ENCODE results near the gene PTPRM. TPM values are rescaled to one million over a fixed set of nuclear protein-coding genes. Genes with fewer than 3 reads are reported as not detected.
A peak's percentile ranks its signal among the peaks of the same experiment; 100 is the strongest.

Gene PTPRM
- total and polyA plus RNA-seq, 2 donors: 37.3 to 55.6 TPM

DNA sequence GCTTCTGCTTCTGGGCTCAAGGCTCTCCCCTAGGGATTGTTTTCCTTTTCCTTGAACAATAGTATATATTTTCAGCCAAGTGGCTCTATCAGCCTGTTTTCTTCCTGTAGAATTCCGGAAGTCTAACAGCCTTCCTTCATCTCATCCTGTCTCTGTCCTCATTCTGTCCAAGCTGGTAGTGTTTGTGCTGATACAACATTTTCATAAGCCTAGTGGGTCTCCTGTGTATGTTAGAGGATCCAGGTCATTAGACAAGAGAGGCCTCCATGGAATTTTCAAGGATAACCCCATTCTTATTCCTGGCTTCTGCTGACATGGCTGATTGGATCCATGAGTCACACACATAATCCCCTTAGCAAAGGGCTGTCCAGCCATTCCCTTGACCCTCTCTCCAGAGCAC is 467.6 kb downstream of the PTPRM start:
- Histone ChIP-seq H3K4me3 (ENCODE audit: low read length in 2 of 2) (no peak overlapping the region), H3K9me3 (ENCODE audit: control insufficient read depth in 2 of 2, insufficient read depth in 1 of 2, low read length in 1 of 2) (no peaks in the 10 kb centered on the region), H3K36me3 (ENCODE audit: control insufficient read depth in 2 of 2, insufficient read depth in 2 of 2, low read length in 1 of 2) (no peaks in the 10 kb centered on the region), H3K27me3 (ENCODE audit: control insufficient read depth in 2 of 2, insufficient read depth in 1 of 2, low read length in 1 of 2) (no peaks in the 10 kb centered on the region), H3K4me1 (ENCODE audit: control insufficient read depth in 2 of 2, insufficient read depth in 2 of 2, low read length in 2 of 2) (no peaks in the 10 kb centered on the region), H3K27ac (ENCODE audit: low read depth in 1 of 2, low read length in 1 of 2) (no peak overlapping the region)
- no peak for DNase-seq (ENCODE audit: low read depth in 6 of 9, low spot score in 9 of 9)
- WGBS: 98% methylated on average over 1 of the region's 1 CpG

DNA sequence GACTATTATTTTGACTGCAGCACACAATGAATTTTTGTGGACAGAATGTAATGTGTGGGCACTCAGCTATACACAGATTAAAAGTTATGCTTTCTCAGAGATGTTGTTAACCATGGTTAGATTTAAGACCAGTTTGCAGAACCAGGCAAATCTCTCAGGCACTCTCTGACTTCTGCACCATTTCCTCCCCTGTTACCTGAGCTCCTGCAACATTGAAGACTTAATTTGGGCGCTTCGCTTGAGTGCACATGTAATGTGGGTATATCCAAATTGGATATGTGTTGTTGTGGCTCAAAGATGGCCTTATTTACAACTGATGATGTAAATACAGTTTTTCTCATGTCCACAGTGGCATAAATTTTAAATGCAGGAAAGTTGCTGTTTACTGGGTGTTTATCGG is 469.4 kb downstream of the PTPRM start:
- 81% methylated on average over 3 of the region's 3 CpGs for WGBS
- Histone ChIP-seq H3K4me3 (ENCODE audit: low read length in 2 of 2) (no peak overlapping the region), H3K9me3 (ENCODE audit: control insufficient read depth in 2 of 2, insufficient read depth in 1 of 2, low read length in 1 of 2) (no peaks in the 10 kb centered on the region), H3K4me1 (ENCODE audit: control insufficient read depth in 2 of 2, insufficient read depth in 2 of 2, low read length in 2 of 2) (no peaks in the 10 kb centered on the region), H3K27me3 (ENCODE audit: control insufficient read depth in 2 of 2, insufficient read depth in 1 of 2, low read length in 1 of 2) (no peaks in the 10 kb centered on the region), H3K36me3 (ENCODE audit: control insufficient read depth in 2 of 2, insufficient read depth in 2 of 2, low read length in 1 of 2) (no peaks in the 10 kb centered on the region), H3K27ac (ENCODE audit: low read depth in 1 of 2, low read length in 1 of 2) (no peak overlapping the region)
- DNase-seq (ENCODE audit: low read depth in 6 of 9, low spot score in 9 of 9): no peak

DNA sequence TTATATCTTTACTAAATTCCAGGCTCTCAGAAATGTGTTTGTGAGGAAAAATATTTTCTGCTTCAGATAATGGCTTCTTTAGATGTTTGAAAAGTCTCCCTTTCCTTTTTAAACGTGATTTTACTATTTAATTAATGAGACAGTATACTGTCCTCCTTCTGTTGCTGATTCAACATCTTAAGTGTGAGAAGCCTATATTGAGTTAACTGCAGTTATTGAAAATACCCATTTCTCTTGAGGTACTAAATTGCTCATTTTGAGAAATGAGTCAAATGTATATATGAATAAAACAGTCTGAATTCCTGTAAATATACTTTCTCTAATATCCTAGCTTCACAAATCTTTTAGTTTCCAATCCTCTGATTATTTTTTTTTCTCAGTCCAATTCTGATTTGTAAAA is 470.2 kb downstream of the PTPRM start:
- H3K4me3 ChIP-seq (ENCODE audit: low read length in 2 of 2): no peak overlapping the region
- 91% methylated on average over 1 of the region's 1 CpG for WGBS
- no peak overlapping the region for H3K27ac ChIP-seq (ENCODE audit: low read depth in 1 of 2, low read length in 1 of 2)
- H3K9me3 ChIP-seq (ENCODE audit: control insufficient read depth in 2 of 2, insufficient read depth in 1 of 2, low read length in 1 of 2): no peaks in the 10 kb centered on the region
- H3K36me3 ChIP-seq (ENCODE audit: control insufficient read depth in 2 of 2, insufficient read depth in 2 of 2, low read length in 1 of 2): no peaks in the 10 kb centered on the region
- H3K4me1 ChIP-seq (ENCODE audit: control insufficient read depth in 2 of 2, insufficient read depth in 2 of 2, low read length in 2 of 2): no peaks in the 10 kb centered on the region
- no peaks in the 10 kb centered on the region for H3K27me3 ChIP-seq (ENCODE audit: control insufficient read depth in 2 of 2, insufficient read depth in 1 of 2, low read length in 1 of 2)
- no peak for DNase-seq (ENCODE audit: low read depth in 6 of 9, low spot score in 9 of 9)

DNA sequence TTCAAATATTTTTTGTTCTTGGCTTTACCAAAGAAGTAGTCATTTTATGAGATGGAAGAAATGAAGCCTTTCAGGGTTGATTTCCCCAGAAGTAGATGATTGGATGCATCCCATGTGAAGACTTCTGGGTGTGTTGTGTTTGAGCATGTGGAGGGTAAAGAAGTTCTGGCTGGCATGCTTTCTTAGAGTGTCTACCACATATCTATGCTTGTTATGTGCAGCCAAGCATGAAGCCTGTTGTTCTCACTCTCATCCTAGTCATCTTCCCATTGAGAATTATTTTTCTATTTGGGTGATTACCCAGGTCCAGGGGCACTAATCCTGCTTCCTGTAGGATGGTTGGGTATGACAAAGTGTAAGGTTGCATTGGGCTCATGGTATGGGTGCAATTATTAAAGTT is 472.9 kb downstream of the PTPRM start:
- Histone ChIP-seq H3K27me3 (ENCODE audit: control insufficient read depth in 2 of 2, insufficient read depth in 1 of 2, low read length in 1 of 2) (no peaks in the 10 kb centered on the region), H3K4me1 (ENCODE audit: control insufficient read depth in 2 of 2, insufficient read depth in 2 of 2, low read length in 2 of 2) (no peaks in the 10 kb centered on the region), H3K27ac (ENCODE audit: low read depth in 1 of 2, low read length in 1 of 2) (no peak overlapping the region), H3K36me3 (ENCODE audit: control insufficient read depth in 2 of 2, insufficient read depth in 2 of 2, low read length in 1 of 2) (no peaks in the 10 kb centered on the region), H3K9me3 (ENCODE audit: control insufficient read depth in 2 of 2, insufficient read depth in 1 of 2, low read length in 1 of 2) (no peaks in the 10 kb centered on the region), H3K4me3 (ENCODE audit: low read length in 2 of 2) (no peak overlapping the region)
- DNase-seq (ENCODE audit: low read depth in 6 of 9, low spot score in 9 of 9): no peak

DNA sequence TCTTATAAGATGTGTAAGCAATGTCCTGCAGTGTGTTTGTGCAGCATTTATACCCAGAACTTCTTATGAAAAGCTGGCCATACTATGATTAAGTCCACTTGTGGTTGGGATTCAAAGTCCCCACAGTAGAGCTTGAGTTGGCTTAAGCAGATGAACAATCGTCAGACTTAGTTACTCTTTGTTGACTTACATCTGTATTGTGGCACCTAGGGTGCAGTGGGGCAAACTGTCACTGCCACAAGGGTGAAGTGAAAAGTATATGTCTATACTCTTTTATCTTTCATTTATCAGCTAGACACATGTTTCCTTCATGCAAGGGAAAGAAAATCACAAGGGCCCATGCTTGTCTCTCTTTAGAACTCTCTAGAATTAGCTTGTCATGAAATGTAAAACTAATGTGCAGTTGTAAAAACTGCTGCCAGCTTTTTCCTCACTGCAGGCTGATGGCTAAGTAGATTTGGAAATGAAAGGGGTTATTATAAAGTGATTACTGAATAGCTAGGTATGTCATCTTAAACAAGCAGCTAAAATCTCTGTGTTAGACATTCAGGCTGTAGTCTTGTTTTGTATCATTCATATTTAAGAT is 474.5 kb downstream of the PTPRM start:
- H3K27ac ChIP-seq (ENCODE audit: low read depth in 1 of 2, low read length in 1 of 2): no peak overlapping the region
- no peaks in the 10 kb centered on the region for H3K36me3 ChIP-seq (ENCODE audit: control insufficient read depth in 2 of 2, insufficient read depth in 2 of 2, low read length in 1 of 2)
- DNase-seq (ENCODE audit: low read depth in 6 of 9, low spot score in 9 of 9): peak in 1 of 9 donors; percentile 9
- no peaks in the 10 kb centered on the region for H3K4me1 ChIP-seq (ENCODE audit: control insufficient read depth in 2 of 2, insufficient read depth in 2 of 2, low read length in 2 of 2)
- 79% methylated on average over 1 of the region's 1 CpG for WGBS
- no peaks in the 10 kb centered on the region for H3K27me3 ChIP-seq (ENCODE audit: control insufficient read depth in 2 of 2, insufficient read depth in 1 of 2, low read length in 1 of 2)
- no peak overlapping the region for H3K4me3 ChIP-seq (ENCODE audit: low read length in 2 of 2)
- no peaks in the 10 kb centered on the region for H3K9me3 ChIP-seq (ENCODE audit: control insufficient read depth in 2 of 2, insufficient read depth in 1 of 2, low read length in 1 of 2)

DNA sequence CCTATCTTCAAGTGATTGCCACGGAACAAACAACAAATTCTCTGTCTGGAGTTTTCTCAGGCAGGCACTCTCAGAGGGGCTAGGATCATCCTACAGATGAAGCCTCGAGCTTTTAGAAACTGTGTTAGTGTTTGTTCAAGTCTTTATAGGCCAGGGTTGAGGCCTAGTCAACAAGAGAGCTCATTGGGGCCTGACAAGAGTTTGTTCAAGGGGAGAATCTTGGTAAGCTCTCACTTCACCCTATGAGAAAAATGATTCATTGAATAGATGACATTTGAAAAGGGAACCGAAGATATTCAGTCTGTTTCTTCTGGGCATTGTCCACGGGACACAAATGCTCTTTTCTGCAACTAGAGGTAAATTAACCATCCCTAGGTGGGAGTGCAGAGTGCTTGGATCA is 476.9 kb downstream of the PTPRM start:
- 87% methylated on average over 4 of the region's 4 CpGs for WGBS
- Histone ChIP-seq H3K36me3 (ENCODE audit: control insufficient read depth in 2 of 2, insufficient read depth in 2 of 2, low read length in 1 of 2) (no peaks in the 10 kb centered on the region), H3K4me3 (ENCODE audit: low read length in 2 of 2) (no peak overlapping the region), H3K27ac (ENCODE audit: low read depth in 1 of 2, low read length in 1 of 2) (no peak overlapping the region), H3K4me1 (ENCODE audit: control insufficient read depth in 2 of 2, insufficient read depth in 2 of 2, low read length in 2 of 2) (no peaks in the 10 kb centered on the region), H3K27me3 (ENCODE audit: control insufficient read depth in 2 of 2, insufficient read depth in 1 of 2, low read length in 1 of 2) (no peaks in the 10 kb centered on the region), H3K9me3 (ENCODE audit: control insufficient read depth in 2 of 2, insufficient read depth in 1 of 2, low read length in 1 of 2) (no peaks in the 10 kb centered on the region)
- DNase-seq (ENCODE audit: low read depth in 6 of 9, low spot score in 9 of 9): no peak

DNA sequence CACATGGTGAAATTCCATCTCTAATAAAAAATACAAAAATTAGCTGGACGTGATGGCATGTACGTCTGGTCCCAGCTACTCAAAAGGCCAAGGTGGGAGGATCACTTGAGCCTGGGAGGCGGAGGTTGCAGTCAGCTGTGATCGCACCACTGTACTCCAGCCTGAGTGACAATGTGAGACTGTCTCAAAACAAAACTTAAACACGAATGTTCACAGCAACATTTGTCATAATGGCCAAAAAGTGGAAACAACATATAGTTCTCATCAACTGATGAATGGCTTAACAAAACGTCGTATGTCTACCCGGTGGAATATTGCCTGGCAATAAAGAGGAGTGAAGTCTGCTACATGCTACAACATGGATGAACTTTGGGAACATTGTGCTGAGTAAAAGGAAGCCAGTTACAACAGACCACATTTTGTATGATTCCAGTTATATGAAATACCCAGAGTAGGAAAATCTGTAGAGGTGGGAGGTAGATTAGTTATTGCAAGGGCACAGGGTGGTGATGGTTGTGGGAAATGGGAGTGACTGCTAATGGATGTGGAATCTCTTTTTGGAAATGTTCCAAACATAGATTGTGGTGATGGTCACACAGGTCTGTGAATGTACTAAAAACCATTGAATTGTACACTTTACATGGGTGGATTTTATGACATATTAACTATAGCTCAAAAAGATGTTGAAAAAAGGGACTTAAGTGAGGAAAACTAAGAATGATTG is 478.2 kb downstream of the PTPRM start:
- no peaks in the 10 kb centered on the region for H3K4me1 ChIP-seq (ENCODE audit: control insufficient read depth in 2 of 2, insufficient read depth in 2 of 2, low read length in 2 of 2)
- DNase-seq (ENCODE audit: low read depth in 6 of 9, low spot score in 9 of 9): no peak
- WGBS: 98% methylated on average over 8 of the region's 8 CpGs
- H3K4me3 ChIP-seq (ENCODE audit: low read length in 2 of 2): no peak overlapping the region
- H3K27ac ChIP-seq (ENCODE audit: low read depth in 1 of 2, low read length in 1 of 2): no peak overlapping the region
- H3K36me3 ChIP-seq (ENCODE audit: control insufficient read depth in 2 of 2, insufficient read depth in 2 of 2, low read length in 1 of 2): no peaks in the 10 kb centered on the region
- no peaks in the 10 kb centered on the region for H3K9me3 ChIP-seq (ENCODE audit: control insufficient read depth in 2 of 2, insufficient read depth in 1 of 2, low read length in 1 of 2)
- no peaks in the 10 kb centered on the region for H3K27me3 ChIP-seq (ENCODE audit: control insufficient read depth in 2 of 2, insufficient read depth in 1 of 2, low read length in 1 of 2)

DNA sequence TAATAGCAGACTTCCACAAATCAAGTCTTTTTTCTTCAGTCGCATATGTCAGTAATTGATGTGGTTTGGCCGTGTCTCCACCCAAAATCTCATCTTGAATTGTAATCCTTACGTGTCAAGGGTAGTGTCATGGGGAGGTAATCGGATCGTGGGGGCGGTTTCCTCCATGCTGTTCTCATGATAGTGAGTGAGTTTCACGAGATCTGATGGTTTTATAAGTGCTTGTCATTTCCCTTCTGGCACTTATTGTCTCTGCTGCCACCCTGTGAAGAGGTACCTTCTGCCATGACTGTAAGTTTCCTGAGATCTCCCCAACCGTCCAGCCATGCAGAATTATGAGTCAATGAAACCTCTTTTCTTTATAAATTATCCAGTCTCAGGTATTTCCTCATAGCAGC is 478.8 kb downstream of the PTPRM start:
- Histone ChIP-seq H3K9me3 (ENCODE audit: control insufficient read depth in 2 of 2, insufficient read depth in 1 of 2, low read length in 1 of 2) (no peaks in the 10 kb centered on the region), H3K27me3 (ENCODE audit: control insufficient read depth in 2 of 2, insufficient read depth in 1 of 2, low read length in 1 of 2) (no peaks in the 10 kb centered on the region), H3K4me3 (ENCODE audit: low read length in 2 of 2) (no peak overlapping the region), H3K27ac (ENCODE audit: low read depth in 1 of 2, low read length in 1 of 2) (no peak overlapping the region), H3K4me1 (ENCODE audit: control insufficient read depth in 2 of 2, insufficient read depth in 2 of 2, low read length in 2 of 2) (peaks cover 0 to 2% of the 10 kb centered on the region in 2 donors), H3K36me3 (ENCODE audit: control insufficient read depth in 2 of 2, insufficient read depth in 2 of 2, low read length in 1 of 2) (no peaks in the 10 kb centered on the region)
- WGBS: 89% methylated on average over 8 of the region's 8 CpGs
- DNase-seq (ENCODE audit: low read depth in 6 of 9, low spot score in 9 of 9): peak in 1 of 9 donors; percentile 10

DNA sequence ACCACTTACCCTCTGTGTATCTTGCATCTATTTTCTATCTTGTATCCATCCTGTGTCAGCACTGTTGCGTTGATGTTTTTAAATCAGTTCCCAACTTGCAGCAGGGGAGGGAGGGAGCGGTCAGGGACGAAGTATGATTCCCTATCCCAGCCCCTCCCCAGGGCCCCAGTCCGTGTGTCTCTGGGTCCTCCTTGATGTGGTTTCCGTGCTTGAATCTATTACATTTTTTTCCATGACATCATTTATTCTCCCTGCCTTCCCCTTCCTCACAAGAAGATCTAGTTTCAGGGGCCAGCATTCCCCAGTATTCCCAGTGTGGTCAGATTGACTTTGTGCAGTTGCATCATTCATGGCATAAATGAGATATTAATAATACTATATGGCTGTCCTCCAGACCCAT is 479.3 kb downstream of the PTPRM start:
- H3K4me3 ChIP-seq (ENCODE audit: low read length in 2 of 2): no peak overlapping the region
- 92% methylated on average over 5 of the region's 5 CpGs for WGBS
- H3K36me3 ChIP-seq (ENCODE audit: control insufficient read depth in 2 of 2, insufficient read depth in 2 of 2, low read length in 1 of 2): no peaks in the 10 kb centered on the region
- peaks cover 0 to 4% of the 10 kb centered on the region in 2 donors for H3K4me1 ChIP-seq (ENCODE audit: control insufficient read depth in 2 of 2, insufficient read depth in 2 of 2, low read length in 2 of 2)
- no peaks in the 10 kb centered on the region for H3K27me3 ChIP-seq (ENCODE audit: control insufficient read depth in 2 of 2, insufficient read depth in 1 of 2, low read length in 1 of 2)
- no peaks in the 10 kb centered on the region for H3K9me3 ChIP-seq (ENCODE audit: control insufficient read depth in 2 of 2, insufficient read depth in 1 of 2, low read length in 1 of 2)
- no peak overlapping the region for H3K27ac ChIP-seq (ENCODE audit: low read depth in 1 of 2, low read length in 1 of 2)
- no peak for DNase-seq (ENCODE audit: low read depth in 6 of 9, low spot score in 9 of 9)
